GM12878 (cell line): Measurements from ENCODE around the gene SYNM. TPM values are rescaled to one million over a fixed set of nuclear protein-coding genes. Genes with fewer than 3 reads are reported as not detected.

Source experiments
- ATAC-seq: fragments of 200-7000 bp; cut with Tn5 transposase; 3 replicates; pipeline ENCODE4 v1.9.1; 2020; ENCODE audit warnings: mild to moderate bottlenecking, moderate library complexity
- BruUV-seq: library from RNA; stranded (reverse); fragments of 400-500 nt; replicated peaks from 2 replicates; lab custom pipeline; 2021; lab: Mats Ljungman, UMichigan
- CTCF ChIA-PET: fragments of 300-600 bp; sonication (Branson Sonifier 250); formaldehyde crosslinking; extraction: SDS; loops from one replicate; lab custom pipeline; 2021; ENCODE audit warnings: inconsistent platforms; lab: Yijun Ruan, JAX
- POLR2A ChIA-PET: fragments of 350-600 bp; formaldehyde crosslinking; extraction: SDS; loops from one replicate; lab custom pipeline; 2021; ENCODE audit warnings: inconsistent platforms; lab: Charles Lee
- RAD21 ChIA-PET: fragments of 300-600 bp; sonication (Branson Sonifier 250); formaldehyde crosslinking; loops from one replicate; lab custom pipeline; 2023; ENCODE audit warnings: antibody characterized with exemption; ENCODE audit not compliant: unreplicated experiment; lab: Charles Lee
- SMC1A ChIA-PET: fragments of 300-600 bp; sonication (Branson Sonifier 250); formaldehyde crosslinking; loops from one replicate; lab custom pipeline; 2023; ENCODE audit not compliant: unreplicated experiment, uncharacterized antibody; lab: Charles Lee
- DNase-seq: peaks from one replicate; pipeline ENCODE4 v3.0.0-alpha.2; 2011; ENCODE audit warnings: low read depth, low spot score
- FAIRE-seq: peaks from 3 replicates; lab custom pipeline; 2011; peaks lifted over from hg19 to GRCh38; lab: Jason Lieb, UNC
- H2AFZ ChIP-seq: 2 replicates; pipeline ENCODE4 v1.6.0; 2011; ENCODE audit warnings: low read depth, low read length, control low read depth; ENCODE audit not compliant: control insufficient read depth
- H3K27ac ChIP-seq: 2 replicates; pipeline ENCODE4 v1.5.1; 2011; ENCODE audit warnings: control low read depth; ENCODE audit not compliant: control insufficient read depth, insufficient read depth
- H3K27me3 ChIP-seq, 2 experiments: replicated peaks in 1 of 2; 2 replicates each; pipeline versions ENCODE4 v1.6.0 to v1.6.1; 2011; ENCODE audit warnings: low read length in 1 of 2; ENCODE audit not compliant: control insufficient read depth in 2 of 2, insufficient read depth in 2 of 2
- H3K36me3 ChIP-seq, 2 experiments: 2 replicates each; pipeline ENCODE4 v1.5.1; 2011; ENCODE audit warnings: low read length in 1 of 2; ENCODE audit not compliant: control insufficient read depth in 2 of 2, insufficient read depth in 2 of 2
- H3K4me1 ChIP-seq: 2 replicates; pipeline ENCODE4 v1.6.1; 2011; ENCODE audit warnings: mild to moderate bottlenecking, low read length, moderate library complexity, mixed read lengths; ENCODE audit not compliant: control insufficient read depth, insufficient read depth
- H3K4me2 ChIP-seq: 2 replicates; pipeline ENCODE4 v1.6.0; 2011; ENCODE audit warnings: control low read depth; ENCODE audit not compliant: control insufficient read depth, insufficient read depth
- H3K4me3 ChIP-seq: fragments of 200-600 bp; sonication (generic); 2 replicates; pipeline ENCODE4 v1.5.1; 2016
- H3K79me2 ChIP-seq: 2 replicates; pipeline ENCODE4 v1.6.0; 2011; ENCODE audit warnings: low read length; ENCODE audit not compliant: control insufficient read depth, insufficient read depth
- H3K9ac ChIP-seq: 2 replicates; pipeline ENCODE4 v1.8.0; 2011; ENCODE audit warnings: low read length, control low read depth, mixed read lengths; ENCODE audit not compliant: control insufficient read depth, insufficient read depth
- H3K9me3 ChIP-seq: replicated peaks from 3 replicates; pipeline ENCODE4 v1.5.1; 2011; ENCODE audit warnings: mild to moderate bottlenecking, low read length; ENCODE audit not compliant: control insufficient read depth, insufficient read depth
- H4K20me1 ChIP-seq: 2 replicates; pipeline ENCODE4 v1.6.0; 2011; ENCODE audit not compliant: control insufficient read depth, insufficient read depth
- ETV6 ChIP-seq, 2 experiments: fragments of 450-650 bp in 1 of 2; IDR thresholded peaks in 1 of 2; conservative IDR thresholded peaks in 1 of 2; 2 replicates each; pipeline ENCODE4 v1.6.1; 2014; ENCODE audit warnings: antibody characterized with exemption in 1 of 2, borderline replicate concordance in 1 of 2, low read depth in 1 of 2, mild to moderate bottlenecking in 1 of 2, moderate library complexity in 1 of 2
- WGBS: methylation state at CpG from one replicate; pipeline ENCODE4 v1.1.6; 2016; ENCODE audit warnings: low lambda C conversion rate; ENCODE audit not compliant: insufficient replicate concordance, insufficient coverage; ENCODE audit errors: missing lambda C conversion rate; 5-methylcytosine and 5-hydroxymethylcytosine counted together
- in situ Hi-C: fragments of 300-500 bp; cut with MboI; formaldehyde crosslinking; loops from 9 replicates; pipeline ENCODE4 v1.14.3; 2018; ENCODE audit warnings: mixed read lengths
- intact Hi-C: fragments of 100-400 bp; cut with micrococcal nuclease; formaldehyde crosslinking; loops from one replicate; pipeline ENCODE4 v1.14.2; 2022; ENCODE audit not compliant: unreplicated experiment
- polyA plus RNA-seq, 11 experiments: library from polyadenylated mRNA; depleted of rRNA in 4 of 11; unstranded in 6 of 11; stranded (reverse) in 5 of 11; fragments of >200 nt; fragmentation: Nextera tagmentation in 4 of 11; fragmentation: Illumina TruSeq in 1 of 11; extraction: Ambion mirVana in 4 of 11; extraction: Trizol in 1 of 11; gene quantifications; 1 replicate in 1 of 11; 2 replicates in 10 of 11; pipeline versions ENCODE4 v1.2.1 to v1.2.3, GENCODE V29; 2011 to 2016; ENCODE audit warnings: inconsistent platforms in 2 of 11, missing spikeins in 2 of 11, low read depth in 1 of 11
- total RNA-seq, 4 experiments: library from RNA; depleted of rRNA in 3 of 4; stranded (reverse); fragments of >200 nt in 3 of 4; fragmentation: Illumina TruSeq in 1 of 4; extraction: Trizol in 1 of 4; gene quantifications; 2 replicates each; pipeline versions ENCODE4 v1.2.1 to v1.2.3, GENCODE V29; 2013 to 2021
- TF ChIP-seq, protein P1 (sequence below): IDR thresholded peaks from 2 replicates; pipeline ENCODE4 v1.6.1; 2012; ENCODE audit warnings: low read depth, low read length, improper control_type of control experiment
- TF ChIP-seq, protein P2 (sequence below): fragments of 450-650 bp; IDR thresholded peaks from 2 replicates; pipeline ENCODE4 v1.6.1; 2014; ENCODE audit warnings: mild to moderate bottlenecking
- TF ChIP-seq, protein P3 (sequence below): fragments of 150-350 bp; IDR thresholded peaks from 2 replicates; pipeline ENCODE4 v1.6.1; 2016; ENCODE audit warnings: low read depth, low read length
- TF ChIP-seq, protein P4 (sequence below): IDR thresholded peaks from 2 replicates; pipeline ENCODE4 v1.6.1; 2011; ENCODE audit warnings: mild to moderate bottlenecking, low read depth, low read length, moderate library complexity; ENCODE audit not compliant: insufficient replicate concordance

Gene SYNM
- total and polyA plus RNA-seq, 10 of the 15 experiments (the other 5 are each of a cell fraction or from before 2014, with no cell fraction given) = 0.05 to 1.1 (median 0.89) TPM; not detected in 1

DNA sequence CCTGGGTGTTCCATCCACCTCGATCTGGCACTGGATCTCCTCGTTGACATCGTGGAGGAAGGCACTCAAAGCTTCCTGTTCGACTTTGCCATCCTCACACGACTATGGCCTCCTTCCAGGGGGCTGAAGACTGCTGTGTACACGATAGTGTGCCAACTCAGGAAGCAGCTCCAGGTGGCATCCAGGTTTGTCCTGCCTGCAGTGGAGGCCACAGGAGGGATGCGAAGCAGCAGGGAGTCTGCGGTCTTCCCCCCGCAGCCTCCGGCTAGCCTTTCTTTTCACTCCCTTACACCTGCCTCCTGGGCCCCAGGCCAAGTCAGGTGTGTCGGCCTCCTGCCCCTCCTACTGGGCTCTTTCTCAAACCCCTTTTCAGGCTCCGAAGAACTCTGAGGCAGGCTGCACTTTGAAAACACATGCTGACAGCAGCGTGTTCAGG is 32.2 kb downstream of the SYNM start:
- ChIA-PET CTCF (interaction anchor here (1.6 kb wide), 1 partner anchor 35 kb away, joined by 4 read pairs; no protein-coding TSS in a partner anchor), RAD21 (no interaction called here), POLR2A (no interaction called here), SMC1A (no interaction called here)
- in situ Hi-C loops = no loop called here
- DNase-seq = no peak
- Histone ChIP-seq H3K9ac (no peak overlapping the region), H3K36me3 (no peaks in the 10 kb centered on the region), H3K4me3 (no peak overlapping the region), H4K20me1 (no peaks in the 10 kb centered on the region), H3K9me3 (no peaks in the 10 kb centered on the region), H3K27ac (no peak overlapping the region), H3K79me2 (no peaks in the 10 kb centered on the region), H3K4me2 (no peak overlapping the region), H2AFZ (no peak overlapping the region), H3K4me1 (no peaks in the 10 kb centered on the region), H3K27me3 (no peaks in the 10 kb centered on the region)
- TF ChIP-seq, protein P1, sequence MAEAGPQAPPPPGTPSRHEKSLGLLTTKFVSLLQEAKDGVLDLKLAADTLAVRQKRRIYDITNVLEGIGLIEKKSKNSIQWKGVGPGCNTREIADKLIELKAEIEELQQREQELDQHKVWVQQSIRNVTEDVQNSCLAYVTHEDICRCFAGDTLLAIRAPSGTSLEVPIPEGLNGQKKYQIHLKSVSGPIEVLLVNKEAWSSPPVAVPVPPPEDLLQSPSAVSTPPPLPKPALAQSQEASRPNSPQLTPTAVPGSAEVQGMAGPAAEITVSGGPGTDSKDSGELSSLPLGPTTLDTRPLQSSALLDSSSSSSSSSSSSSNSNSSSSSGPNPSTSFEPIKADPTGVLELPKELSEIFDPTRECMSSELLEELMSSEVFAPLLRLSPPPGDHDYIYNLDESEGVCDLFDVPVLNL = no peak
- WGBS = 71% methylated on average over 13 of the region's 13 CpGs
- ATAC-seq = no peak
- FAIRE-seq = no peak
- BruUV-seq = no TSS peak
- intact Hi-C loops = no loop called here

DNA sequence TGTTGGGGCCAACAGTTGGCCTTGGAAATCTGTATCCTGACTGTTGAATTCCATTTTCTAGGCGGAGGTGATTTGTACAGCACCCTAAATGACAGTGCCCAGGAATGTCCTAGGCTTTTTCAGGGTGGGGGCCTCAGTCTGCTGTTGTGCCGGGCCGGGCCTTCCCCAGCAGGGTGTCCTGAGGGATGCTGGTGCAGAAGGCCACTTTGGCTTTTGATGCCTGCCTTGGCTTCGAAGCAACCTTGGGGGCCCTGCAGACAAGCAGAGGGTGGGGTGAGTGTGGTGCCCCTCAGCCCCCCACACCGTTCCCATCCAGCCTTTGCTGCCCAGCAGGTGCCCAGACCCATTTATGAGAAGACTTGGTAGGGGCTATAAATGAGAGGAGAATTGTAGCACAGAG is 33.0 kb downstream of the SYNM start:
- 58% methylated on average over 5 of the region's 5 CpGs for WGBS
- intact Hi-C loops (no loop called here), in situ Hi-C loops (no loop called here)
- Histone ChIP-seq H3K36me3 (no peaks in the 10 kb centered on the region), H3K79me2 (no peaks in the 10 kb centered on the region), H2AFZ (no peak overlapping the region), H3K4me1 (no peaks in the 10 kb centered on the region), H3K9me3 (no peaks in the 10 kb centered on the region), H3K27ac (no peak overlapping the region), H3K4me2 (no peak overlapping the region), H3K4me3 (no peak overlapping the region), H3K9ac (no peak overlapping the region), H4K20me1 (no peaks in the 10 kb centered on the region), H3K27me3 (no peaks in the 10 kb centered on the region)
- ATAC-seq = no peak
- no peak for TF ChIP-seq ETV6 (conservative IDR thresholded peaks at IDR 0.05 in 1 of 2, IDR thresholded peaks at IDR 0.05 in 1 of 2; ENCODE audit: borderline replicate concordance in 1 of 2, low read depth in 1 of 2)
- TF ChIP-seq, protein P2, sequence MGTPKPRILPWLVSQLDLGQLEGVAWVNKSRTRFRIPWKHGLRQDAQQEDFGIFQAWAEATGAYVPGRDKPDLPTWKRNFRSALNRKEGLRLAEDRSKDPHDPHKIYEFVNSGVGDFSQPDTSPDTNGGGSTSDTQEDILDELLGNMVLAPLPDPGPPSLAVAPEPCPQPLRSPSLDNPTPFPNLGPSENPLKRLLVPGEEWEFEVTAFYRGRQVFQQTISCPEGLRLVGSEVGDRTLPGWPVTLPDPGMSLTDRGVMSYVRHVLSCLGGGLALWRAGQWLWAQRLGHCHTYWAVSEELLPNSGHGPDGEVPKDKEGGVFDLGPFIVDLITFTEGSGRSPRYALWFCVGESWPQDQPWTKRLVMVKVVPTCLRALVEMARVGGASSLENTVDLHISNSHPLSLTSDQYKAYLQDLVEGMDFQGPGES = no peak
- TF ChIP-seq, protein P3, sequence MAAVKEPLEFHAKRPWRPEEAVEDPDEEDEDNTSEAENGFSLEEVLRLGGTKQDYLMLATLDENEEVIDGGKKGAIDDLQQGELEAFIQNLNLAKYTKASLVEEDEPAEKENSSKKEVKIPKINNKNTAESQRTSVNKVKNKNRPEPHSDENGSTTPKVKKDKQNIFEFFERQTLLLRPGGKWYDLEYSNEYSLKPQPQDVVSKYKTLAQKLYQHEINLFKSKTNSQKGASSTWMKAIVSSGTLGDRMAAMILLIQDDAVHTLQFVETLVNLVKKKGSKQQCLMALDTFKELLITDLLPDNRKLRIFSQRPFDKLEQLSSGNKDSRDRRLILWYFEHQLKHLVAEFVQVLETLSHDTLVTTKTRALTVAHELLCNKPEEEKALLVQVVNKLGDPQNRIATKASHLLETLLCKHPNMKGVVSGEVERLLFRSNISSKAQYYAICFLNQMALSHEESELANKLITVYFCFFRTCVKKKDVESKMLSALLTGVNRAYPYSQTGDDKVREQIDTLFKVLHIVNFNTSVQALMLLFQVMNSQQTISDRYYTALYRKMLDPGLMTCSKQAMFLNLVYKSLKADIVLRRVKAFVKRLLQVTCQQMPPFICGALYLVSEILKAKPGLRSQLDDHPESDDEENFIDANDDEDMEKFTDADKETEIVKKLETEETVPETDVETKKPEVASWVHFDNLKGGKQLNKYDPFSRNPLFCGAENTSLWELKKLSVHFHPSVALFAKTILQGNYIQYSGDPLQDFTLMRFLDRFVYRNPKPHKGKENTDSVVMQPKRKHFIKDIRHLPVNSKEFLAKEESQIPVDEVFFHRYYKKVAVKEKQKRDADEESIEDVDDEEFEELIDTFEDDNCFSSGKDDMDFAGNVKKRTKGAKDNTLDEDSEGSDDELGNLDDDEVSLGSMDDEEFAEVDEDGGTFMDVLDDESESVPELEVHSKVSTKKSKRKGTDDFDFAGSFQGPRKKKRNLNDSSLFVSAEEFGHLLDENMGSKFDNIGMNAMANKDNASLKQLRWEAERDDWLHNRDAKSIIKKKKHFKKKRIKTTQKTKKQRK = no peak
- TF ChIP-seq, protein P4, sequence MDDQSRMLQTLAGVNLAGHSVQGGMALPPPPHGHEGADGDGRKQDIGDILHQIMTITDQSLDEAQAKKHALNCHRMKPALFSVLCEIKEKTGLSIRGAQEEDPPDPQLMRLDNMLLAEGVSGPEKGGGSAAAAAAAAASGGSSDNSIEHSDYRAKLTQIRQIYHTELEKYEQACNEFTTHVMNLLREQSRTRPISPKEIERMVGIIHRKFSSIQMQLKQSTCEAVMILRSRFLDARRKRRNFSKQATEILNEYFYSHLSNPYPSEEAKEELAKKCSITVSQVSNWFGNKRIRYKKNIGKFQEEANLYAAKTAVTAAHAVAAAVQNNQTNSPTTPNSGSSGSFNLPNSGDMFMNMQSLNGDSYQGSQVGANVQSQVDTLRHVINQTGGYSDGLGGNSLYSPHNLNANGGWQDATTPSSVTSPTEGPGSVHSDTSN = no peak
- POLR2A ChIA-PET = no interaction called here
- BruUV-seq = no TSS peak
- CTCF ChIA-PET = no interaction called here
- no peak for DNase-seq
- RAD21 ChIA-PET = no interaction called here
- SMC1A ChIA-PET = no interaction called here
- FAIRE-seq = no peak
